DOHH2 (cell line): Measurements from ENCODE around the gene ARF1.

ENCODE experiments used
- H3F3A ChIP-seq: fragments of 200-600 bp; sonication (generic), shearing (Covaris generic); 2 replicates; pipeline ENCODE4 v1.6.0; 2016; ENCODE audit warnings: antibody characterized with exemption, mild to moderate bottlenecking; ENCODE audit not compliant: control insufficient read depth, insufficient read depth
- H3K27ac ChIP-seq: fragments of 200-600 bp; sonication (generic); 2 replicates; pipeline ENCODE4 v1.5.1; 2014; ENCODE audit warnings: low read depth, mild to moderate bottlenecking, low read length, moderate library complexity
- H3K27me3 ChIP-seq: fragments of 200-600 bp; sonication (generic); 2 replicates; pipeline ENCODE4 v1.6.1; 2014; ENCODE audit warnings: mild to moderate bottlenecking, low read length, mixed read lengths; ENCODE audit not compliant: control insufficient read depth
- H3K36me3 ChIP-seq: fragments of 200-600 bp; sonication (generic); 2 replicates; pipeline ENCODE4 v1.6.1; 2014; ENCODE audit warnings: mild to moderate bottlenecking, low read length, moderate library complexity, mixed read lengths; ENCODE audit not compliant: control insufficient read depth
- H3K4me1 ChIP-seq: fragments of 200-600 bp; sonication (generic); 2 replicates; pipeline ENCODE4 v1.6.1; 2014; ENCODE audit warnings: mild to moderate bottlenecking, low read length, mixed read lengths; ENCODE audit not compliant: control insufficient read depth
- H3K4me2 ChIP-seq: fragments of 200-600 bp; sonication (generic); 2 replicates; pipeline ENCODE4 v1.6.0; 2014; ENCODE audit warnings: mild to moderate bottlenecking, low read length, moderate library complexity
- H3K4me3 ChIP-seq: fragments of 200-600 bp; sonication (generic); 2 replicates; pipeline ENCODE4 v1.5.1; 2014; ENCODE audit warnings: mild to moderate bottlenecking, low read length, mixed read lengths
- H3K79me2 ChIP-seq: fragments of 200-600 bp; sonication (generic); 2 replicates; pipeline ENCODE4 v1.6.1; 2014; ENCODE audit warnings: mild to moderate bottlenecking, low read length, mixed read lengths; ENCODE audit not compliant: control insufficient read depth
- H3K9me2 ChIP-seq: fragments of 200-600 bp; sonication (generic); replicated peaks from 2 replicates; pipeline ENCODE4 v1.6.1; 2014; ENCODE audit warnings: mild to moderate bottlenecking, low read length, mixed read lengths; ENCODE audit not compliant: control insufficient read depth
- H3K9me3 ChIP-seq: fragments of 200-600 bp; sonication (generic); 2 replicates; pipeline ENCODE4 v1.6.1; 2014; ENCODE audit warnings: antibody characterized with exemption, low read length, mixed read lengths; ENCODE audit not compliant: control insufficient read depth, insufficient read depth
- H4K20me1 ChIP-seq: fragments of 200-600 bp; sonication (generic); 2 replicates; pipeline ENCODE4 v1.6.0; 2014; ENCODE audit warnings: low read depth, mild to moderate bottlenecking, antibody characterized with exemption, low read length, moderate library complexity; ENCODE audit not compliant: control insufficient read depth, insufficient read depth
- EZH2phosphoT487 ChIP-seq: fragments of 200-600 bp; sonication (generic); IDR thresholded peaks from 2 replicates; pipeline ENCODE4 v1.6.1; 2017; ENCODE audit warnings: borderline replicate concordance, mild to moderate bottlenecking, antibody characterized with exemption, low read length, moderate library complexity, mixed read lengths
- TF ChIP-seq, protein P1 (sequence below): fragments of 200-600 bp; sonication (generic); IDR thresholded peaks from one replicate; pipeline ENCODE4 v1.5.1; 2014; ENCODE audit warnings: antibody characterized with exemption, mild to moderate bottlenecking, low read depth, low read length; ENCODE audit not compliant: poor library complexity, severe bottlenecking

ARF1 gene

GRCh38 chr1:228064741-228065542, 17.6 kb upstream of the ARF1 start:
- no peak overlapping the region for H3K4me2 ChIP-seq
- TF ChIP-seq EZH2phosphoT487: no peak
- TF ChIP-seq, protein P1, sequence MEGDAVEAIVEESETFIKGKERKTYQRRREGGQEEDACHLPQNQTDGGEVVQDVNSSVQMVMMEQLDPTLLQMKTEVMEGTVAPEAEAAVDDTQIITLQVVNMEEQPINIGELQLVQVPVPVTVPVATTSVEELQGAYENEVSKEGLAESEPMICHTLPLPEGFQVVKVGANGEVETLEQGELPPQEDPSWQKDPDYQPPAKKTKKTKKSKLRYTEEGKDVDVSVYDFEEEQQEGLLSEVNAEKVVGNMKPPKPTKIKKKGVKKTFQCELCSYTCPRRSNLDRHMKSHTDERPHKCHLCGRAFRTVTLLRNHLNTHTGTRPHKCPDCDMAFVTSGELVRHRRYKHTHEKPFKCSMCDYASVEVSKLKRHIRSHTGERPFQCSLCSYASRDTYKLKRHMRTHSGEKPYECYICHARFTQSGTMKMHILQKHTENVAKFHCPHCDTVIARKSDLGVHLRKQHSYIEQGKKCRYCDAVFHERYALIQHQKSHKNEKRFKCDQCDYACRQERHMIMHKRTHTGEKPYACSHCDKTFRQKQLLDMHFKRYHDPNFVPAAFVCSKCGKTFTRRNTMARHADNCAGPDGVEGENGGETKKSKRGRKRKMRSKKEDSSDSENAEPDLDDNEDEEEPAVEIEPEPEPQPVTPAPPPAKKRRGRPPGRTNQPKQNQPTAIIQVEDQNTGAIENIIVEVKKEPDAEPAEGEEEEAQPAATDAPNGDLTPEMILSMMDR: no peak
- no peaks in the 10 kb centered on the region for H3K36me3 ChIP-seq
- H3K27ac ChIP-seq: no peak overlapping the region
- no peak overlapping the region for H3K4me3 ChIP-seq
- no peaks in the 10 kb centered on the region for H3K9me2 ChIP-seq
- H3F3A ChIP-seq: no peaks in the 10 kb centered on the region
- no peaks in the 10 kb centered on the region for H4K20me1 ChIP-seq
- no peaks in the 10 kb centered on the region for H3K79me2 ChIP-seq
- no peaks in the 10 kb centered on the region for H3K27me3 ChIP-seq
- 0 out of 2 replicates have a peak, but pooled peaks cover 1% of the 10 kb centered on the region for H3K4me1 ChIP-seq
- no peaks in the 10 kb centered on the region for H3K9me3 ChIP-seq

DNA sequence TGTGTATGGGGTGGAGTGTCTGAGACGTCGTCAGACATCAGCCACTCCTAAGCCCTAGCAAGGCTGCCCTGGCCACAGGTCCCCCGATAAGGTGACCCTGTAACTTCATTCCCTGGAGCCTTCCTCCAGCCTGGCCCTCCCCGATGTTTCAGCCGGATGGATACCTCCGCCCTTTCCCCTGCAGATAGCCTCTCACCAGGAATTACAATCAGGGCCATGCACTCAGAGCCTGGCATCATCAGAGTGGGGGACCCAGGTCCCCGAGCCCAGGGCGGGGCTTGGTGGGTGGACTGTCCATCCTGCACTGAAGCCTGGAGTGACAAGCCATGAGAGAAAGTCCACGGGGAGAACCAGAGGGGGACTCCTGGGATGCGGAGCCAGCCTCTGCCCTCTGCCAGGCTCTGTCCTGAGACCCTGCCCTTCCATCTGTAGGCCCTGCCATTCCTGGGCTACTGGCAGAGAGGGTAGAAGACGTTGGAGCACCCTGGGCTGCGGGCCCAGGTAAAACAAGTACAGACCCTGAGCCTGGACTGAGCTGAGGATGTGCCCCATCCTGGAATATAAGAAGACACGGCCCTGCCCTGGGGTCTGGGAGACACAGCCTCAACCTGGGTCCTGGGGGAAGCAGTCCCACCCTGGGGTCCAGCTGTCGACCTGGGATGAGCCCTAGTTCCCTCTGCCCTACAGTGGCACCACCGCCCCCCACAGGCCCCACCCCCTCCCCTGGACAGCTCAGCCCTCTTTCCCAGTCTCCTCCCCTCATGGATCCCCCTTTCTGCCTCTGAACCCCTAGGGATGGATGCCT, 16.8 kb upstream of the ARF1 start:
- TF ChIP-seq EZH2phosphoT487: no peak
- TF ChIP-seq, protein P1: no peak
- no peaks in the 10 kb centered on the region for H3K27me3 ChIP-seq
- H3K36me3 ChIP-seq: no peaks in the 10 kb centered on the region
- no peaks in the 10 kb centered on the region for H3F3A ChIP-seq
- no peaks in the 10 kb centered on the region for H3K4me1 ChIP-seq
- no peaks in the 10 kb centered on the region for H4K20me1 ChIP-seq
- no peak overlapping the region for H3K27ac ChIP-seq
- H3K79me2 ChIP-seq: no peaks in the 10 kb centered on the region
- H3K4me3 ChIP-seq: no peak overlapping the region
- no peaks in the 10 kb centered on the region for H3K9me2 ChIP-seq
- no peak overlapping the region for H3K4me2 ChIP-seq
- H3K9me3 ChIP-seq: no peaks in the 10 kb centered on the region

DNA sequence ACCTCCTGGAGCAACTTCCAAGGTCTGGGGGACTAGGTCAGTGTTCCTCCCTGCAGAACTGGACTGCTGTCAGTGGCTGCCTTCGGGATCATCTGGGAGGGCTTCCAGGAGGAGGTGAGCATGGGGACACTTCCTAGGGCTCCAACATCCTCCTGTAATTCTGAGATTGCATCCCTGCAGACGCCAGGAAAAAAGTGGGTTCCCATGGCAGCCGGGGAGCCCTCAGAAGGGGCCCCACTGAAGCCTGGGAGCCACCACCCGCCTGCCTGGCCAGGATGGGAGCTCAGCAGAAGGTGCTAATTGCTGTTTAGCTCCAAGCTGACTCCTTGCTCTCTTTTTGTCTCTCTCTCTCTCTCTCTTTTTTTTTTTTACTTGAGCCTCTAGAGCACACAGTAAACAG, 16.1 kb upstream of the ARF1 start:
- Histone ChIP-seq H3K9me2 (no peaks in the 10 kb centered on the region), H3F3A (no peaks in the 10 kb centered on the region), H3K4me3 (no peak overlapping the region), H3K4me2 (no peak overlapping the region), H3K79me2 (no peaks in the 10 kb centered on the region), H3K27ac (no peak overlapping the region), H4K20me1 (no peaks in the 10 kb centered on the region), H3K36me3 (no peaks in the 10 kb centered on the region), H3K27me3 (no peaks in the 10 kb centered on the region), H3K4me1 (no peaks in the 10 kb centered on the region), H3K9me3 (no peaks in the 10 kb centered on the region)
- TF ChIP-seq, protein P1: no peak
- TF ChIP-seq EZH2phosphoT487: no peak
